Stimulated activated naive CD4-positive, alpha-beta T cell treated with Interleukin-2 at 50 U/mL for 16 hours (primary cell): Measurements from ENCODE around the gene DYNC1I2.
"Not testable (repeated sequence)": the region's sequence is repeated elsewhere in the genome, so short reads cannot be mapped to it uniquely, and the experiment has no call there.

Source experiments
- DNase-seq: peaks from one replicate; lab custom pipeline; 2025; lab: John Stamatoyannopoulos, UW

Gene DYNC1I2

GRCh38 chr2:171774581-171774980, 87.3 kb downstream of the DYNC1I2 start:
- DNase-seq, result not testable (repeated sequence)

GRCh38 chr2:171778515-171778914, 91.2 kb downstream of the DYNC1I2 start:
- DNase-seq, result no peak

- DNase-seq, result no peak
Observed at GRCh38 chr2:171785450-171785849, 98.2 kb downstream of the DYNC1I2 start.

- no peak for DNase-seq
Observed at GRCh38 chr2:171787333-171788072, 100.2 kb downstream of the DYNC1I2 start.

- no peak for DNase-seq
Observed at GRCh38 chr2:171788316-171788993, 101.2 kb downstream of the DYNC1I2 start.

- DNase-seq, result no peak
Observed at GRCh38 chr2:171789956-171790355, 102.7 kb downstream of the DYNC1I2 start.

- no peak for DNase-seq
Observed at GRCh38 chr2:171791361-171791760, 104.1 kb downstream of the DYNC1I2 start.

GRCh38 chr2:171792157-171792556, 104.9 kb downstream of the DYNC1I2 start:
- no peak for DNase-seq

- no peak for DNase-seq
Observed at GRCh38 chr2:171792886-171793580, 105.8 kb downstream of the DYNC1I2 start.

- DNase-seq, result no peak
Observed at GRCh38 chr2:171793691-171794678, 106.7 kb downstream of the DYNC1I2 start.

- DNase-seq, result no peak
Observed at GRCh38 chr2:171794918-171795317, 107.6 kb downstream of the DYNC1I2 start.
